ENCODE results near the gene SMOC1.

Gene SMOC1

DNA sequence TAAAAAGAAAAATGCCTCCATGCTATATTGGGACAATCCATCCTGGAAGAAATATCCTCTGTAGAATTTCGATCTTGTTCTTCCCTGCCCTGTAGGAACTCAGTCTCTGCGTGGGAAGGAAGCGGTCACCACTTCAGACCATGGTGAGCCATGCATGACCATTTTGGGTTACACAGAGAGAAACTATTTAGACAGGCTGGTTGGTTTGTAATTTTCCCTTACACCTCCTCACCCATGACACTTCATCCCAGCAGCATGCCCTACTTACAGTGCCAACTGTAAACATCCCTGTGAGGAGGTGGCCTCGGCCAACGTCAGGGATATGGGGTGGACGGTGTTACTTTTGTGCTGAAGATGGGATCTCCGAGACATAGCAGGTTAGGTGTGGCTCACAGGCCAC is 121.4 kb downstream of the SMOC1 start:
- DNase-seq (ENCODE audit: low spot score in 2 of 2) = no peak
- Mint-ChIP-seq H3K36me3 (ENCODE audit: insufficient read depth) (no peaks in the 10 kb centered on the region), H3K4me3 (no peak overlapping the region), H3K27me3 (peaks cover 37% of the 10 kb centered on the region), H3K4me1 (no peaks in the 10 kb centered on the region), H3K27ac (ENCODE audit: low read depth) (no peak overlapping the region), H3K9me3 (no peaks in the 10 kb centered on the region)
- ATAC-seq (replicated peaks; ENCODE audit: extremely low read depth, poor library complexity, severe bottlenecking) = no peak

- no peaks in the 10 kb centered on the region for H3K36me3 Mint-ChIP-seq (ENCODE audit: insufficient read depth)
- H3K4me1 Mint-ChIP-seq = no peaks in the 10 kb centered on the region
- DNase-seq (ENCODE audit: low spot score in 2 of 2) = no peak
- no peak overlapping the region for H3K4me3 Mint-ChIP-seq
- no peak overlapping the region for H3K27ac Mint-ChIP-seq (ENCODE audit: low read depth)
- peaks cover 37% of the 10 kb centered on the region for H3K27me3 Mint-ChIP-seq
- no peak for ATAC-seq (replicated peaks; ENCODE audit: extremely low read depth, poor library complexity, severe bottlenecking)
- no peaks in the 10 kb centered on the region for H3K9me3 Mint-ChIP-seq
Observed at GRCh38 chr14:70002589-70003346, 123.6 kb downstream of the SMOC1 start.

DNA sequence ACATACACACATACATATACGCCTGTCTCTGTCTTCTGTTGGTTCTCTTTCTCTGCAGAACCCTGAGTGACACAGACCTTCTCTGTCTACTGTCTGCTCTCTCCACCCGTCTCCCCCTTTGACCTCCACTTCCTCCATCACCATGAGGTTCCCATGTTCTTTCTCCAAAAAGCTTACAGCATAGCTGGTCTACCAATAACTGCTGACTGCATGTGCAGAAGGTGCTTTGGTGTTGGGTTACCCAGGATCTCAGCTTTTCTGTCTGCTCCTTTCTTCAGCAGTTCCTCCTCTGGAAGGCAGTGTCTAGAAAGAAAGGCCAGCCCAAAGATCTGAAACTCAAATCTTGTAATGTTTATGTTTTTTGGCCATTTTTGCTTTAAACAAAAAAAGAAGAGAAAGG is 125.6 kb downstream of the SMOC1 start:
- Mint-ChIP-seq H3K9me3 (no peaks in the 10 kb centered on the region), H3K4me3 (no peak overlapping the region), H3K27me3 (peaks cover 23% of the 10 kb centered on the region), H3K36me3 (ENCODE audit: insufficient read depth) (no peaks in the 10 kb centered on the region), H3K27ac (ENCODE audit: low read depth) (no peak overlapping the region), H3K4me1 (no peaks in the 10 kb centered on the region)
- ATAC-seq (replicated peaks; ENCODE audit: extremely low read depth, poor library complexity, severe bottlenecking) = no peak
- no peak for DNase-seq (ENCODE audit: low spot score in 2 of 2)

GRCh38 chr14:70005281-70005805 is 126.1 kb downstream of the SMOC1 start:
- H3K4me1 Mint-ChIP-seq = no peaks in the 10 kb centered on the region
- H3K36me3 Mint-ChIP-seq (ENCODE audit: insufficient read depth) = no peaks in the 10 kb centered on the region
- H3K4me3 Mint-ChIP-seq = no peak overlapping the region
- DNase-seq (ENCODE audit: low spot score in 2 of 2) = no peak
- no peak overlapping the region for H3K27ac Mint-ChIP-seq (ENCODE audit: low read depth)
- no peaks in the 10 kb centered on the region for H3K9me3 Mint-ChIP-seq
- no peak for ATAC-seq (replicated peaks; ENCODE audit: extremely low read depth, poor library complexity, severe bottlenecking)
- H3K27me3 Mint-ChIP-seq = peaks cover 23% of the 10 kb centered on the region

DNA sequence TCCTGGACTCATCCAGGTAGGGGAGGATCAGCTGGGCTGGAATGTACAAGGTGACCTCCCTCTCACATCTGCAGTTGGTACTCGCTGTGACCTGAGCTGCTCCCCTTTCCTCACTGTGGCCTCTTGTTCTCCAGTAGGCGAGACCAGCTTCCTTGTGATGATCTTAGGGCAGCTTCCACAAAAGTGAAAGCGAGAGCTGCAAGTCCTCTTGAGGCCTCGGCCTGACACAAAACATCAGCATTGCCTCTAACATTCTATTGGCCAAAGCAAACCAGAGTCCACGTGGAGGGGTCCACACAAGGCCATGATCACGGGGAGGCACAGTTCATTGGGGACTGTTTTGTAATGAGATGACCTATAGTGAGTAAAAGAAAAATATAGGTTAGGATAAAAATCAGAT is 127.5 kb downstream of the SMOC1 start:
- no peak for ATAC-seq (replicated peaks; ENCODE audit: extremely low read depth, poor library complexity, severe bottlenecking)
- Mint-ChIP-seq H3K27me3 (peaks cover 29% of the 10 kb centered on the region), H3K9me3 (no peaks in the 10 kb centered on the region)

GRCh38 chr14:70008284-70009262 is 129.4 kb downstream of the SMOC1 start:
- no peak for ATAC-seq (replicated peaks; ENCODE audit: extremely low read depth, poor library complexity, severe bottlenecking)
- no peaks in the 10 kb centered on the region for H3K9me3 Mint-ChIP-seq
- H3K4me1 Mint-ChIP-seq = no peaks in the 10 kb centered on the region

More for the DNA sequence above, 127.5 kb downstream of the SMOC1 start:
- no peaks in the 10 kb centered on the region for H3K36me3 Mint-ChIP-seq (ENCODE audit: insufficient read depth)
- no peak overlapping the region for H3K4me3 Mint-ChIP-seq
- H3K27ac Mint-ChIP-seq (ENCODE audit: low read depth) = no peak overlapping the region
- DNase-seq (ENCODE audit: low spot score in 2 of 2) = no peak
- no peaks in the 10 kb centered on the region for H3K4me1 Mint-ChIP-seq

DNA sequence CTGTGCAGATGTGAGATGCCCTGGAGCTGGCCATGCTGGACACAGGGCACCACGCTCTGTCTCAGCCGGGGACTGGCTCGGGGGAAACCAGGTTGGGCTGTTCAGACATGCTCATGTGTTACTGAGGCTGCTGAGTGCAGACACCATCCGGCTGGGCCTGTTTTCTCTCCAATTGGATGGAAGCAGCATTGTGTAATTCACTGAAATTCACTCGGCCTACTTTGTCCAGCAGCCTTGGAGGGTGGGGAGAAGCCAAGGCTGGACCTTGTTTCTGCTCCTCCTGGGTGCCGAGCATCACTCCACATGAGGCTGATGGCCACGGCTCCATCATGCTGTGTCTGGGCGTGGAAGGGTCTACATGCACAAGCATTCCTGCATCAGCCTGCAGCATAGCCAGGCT is 130.7 kb downstream of the SMOC1 start:
- no peak overlapping the region for H3K27ac Mint-ChIP-seq (ENCODE audit: low read depth)
- H3K36me3 Mint-ChIP-seq (ENCODE audit: insufficient read depth) = no peaks in the 10 kb centered on the region
- H3K27me3 Mint-ChIP-seq = peaks cover 36% of the 10 kb centered on the region
- no peaks in the 10 kb centered on the region for H3K4me1 Mint-ChIP-seq
- no peak overlapping the region for H3K4me3 Mint-ChIP-seq
- no peaks in the 10 kb centered on the region for H3K9me3 Mint-ChIP-seq
- ATAC-seq (replicated peaks; ENCODE audit: extremely low read depth, poor library complexity, severe bottlenecking) (no peak), DNase-seq (ENCODE audit: low spot score in 2 of 2) (no peak)

More at GRCh38 chr14:70008284-70009262, 129.4 kb downstream of the SMOC1 start:
- no peak for DNase-seq (ENCODE audit: low spot score in 2 of 2)
- H3K27me3 Mint-ChIP-seq = peaks cover 36% of the 10 kb centered on the region
- H3K4me3 Mint-ChIP-seq = no peak overlapping the region
- no peaks in the 10 kb centered on the region for H3K36me3 Mint-ChIP-seq (ENCODE audit: insufficient read depth)
- no peak overlapping the region for H3K27ac Mint-ChIP-seq (ENCODE audit: low read depth)

GRCh38 chr14:70011098-70011497 is 131.9 kb downstream of the SMOC1 start:
- H3K36me3 Mint-ChIP-seq (ENCODE audit: insufficient read depth) = no peaks in the 10 kb centered on the region
- DNase-seq (ENCODE audit: low spot score in 2 of 2) (no peak), ATAC-seq (replicated peaks; ENCODE audit: extremely low read depth, poor library complexity, severe bottlenecking) (no peak)
- no peaks in the 10 kb centered on the region for H3K9me3 Mint-ChIP-seq
- no peaks in the 10 kb centered on the region for H3K4me1 Mint-ChIP-seq
- peaks cover 44% of the 10 kb centered on the region for H3K27me3 Mint-ChIP-seq
- H3K27ac Mint-ChIP-seq (ENCODE audit: low read depth) = no peak overlapping the region
- no peak overlapping the region for H3K4me3 Mint-ChIP-seq

DNA sequence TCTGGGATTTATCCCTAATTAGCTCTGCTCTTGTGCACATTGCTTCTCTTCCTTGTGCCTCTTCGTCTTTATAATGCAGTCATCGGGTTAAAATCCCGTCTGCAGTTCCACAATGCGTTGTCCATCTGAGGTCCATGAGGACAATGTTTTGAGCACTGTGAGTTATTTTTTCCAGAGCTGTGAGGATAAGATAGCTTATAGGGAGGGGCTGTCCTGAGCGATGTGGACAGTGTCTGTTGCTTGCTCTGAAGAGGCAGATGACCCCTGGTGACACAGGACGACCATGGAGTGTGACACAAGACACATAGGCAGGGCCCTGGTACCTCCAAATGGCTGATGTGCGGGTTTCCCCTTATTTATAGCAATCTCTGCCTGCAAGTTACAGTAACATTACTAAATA is 132.5 kb downstream of the SMOC1 start:
- Mint-ChIP-seq H3K4me1 (no peaks in the 10 kb centered on the region), H3K36me3 (ENCODE audit: insufficient read depth) (no peaks in the 10 kb centered on the region), H3K9me3 (no peaks in the 10 kb centered on the region), H3K27me3 (peaks cover 44% of the 10 kb centered on the region), H3K4me3 (no peak overlapping the region), H3K27ac (ENCODE audit: low read depth) (no peak overlapping the region)
- ATAC-seq (replicated peaks; ENCODE audit: extremely low read depth, poor library complexity, severe bottlenecking) (no peak), DNase-seq (ENCODE audit: low spot score in 2 of 2) (no peak)

DNA sequence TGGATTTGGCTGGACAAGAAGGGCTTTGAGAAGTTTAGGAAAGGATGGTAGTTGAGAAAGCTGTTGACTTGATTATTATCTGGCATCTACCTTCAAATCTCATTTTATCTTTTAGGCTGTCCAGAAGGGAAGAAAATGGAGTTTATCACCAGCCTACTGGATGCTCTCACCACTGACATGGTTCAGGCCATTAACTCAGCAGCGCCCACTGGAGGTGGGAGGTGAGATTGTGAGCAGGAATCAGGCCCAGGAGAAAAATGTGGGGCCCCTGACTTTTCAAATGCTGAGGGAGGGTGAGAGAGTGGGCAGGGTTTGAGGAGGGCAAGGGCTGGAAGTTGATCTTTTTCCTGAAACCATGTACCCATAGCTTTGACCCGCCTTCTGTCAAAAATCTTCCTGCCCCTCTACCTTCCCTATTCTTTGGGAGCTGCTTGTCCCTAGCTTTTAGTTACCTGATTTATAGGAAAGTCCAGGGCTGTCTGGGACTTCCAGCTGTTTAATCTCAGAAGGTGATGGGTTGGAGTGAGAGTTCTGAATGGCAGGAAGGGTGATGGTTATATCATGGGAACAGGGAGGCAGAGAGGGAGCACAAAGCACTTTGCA is 134.2 kb downstream of the SMOC1 start:
- no peak for ATAC-seq (replicated peaks; ENCODE audit: extremely low read depth, poor library complexity, severe bottlenecking)
- Mint-ChIP-seq H3K27ac (ENCODE audit: low read depth) (no peak overlapping the region), H3K27me3 (peaks cover 54% of the 10 kb centered on the region)

GRCh38 chr14:70014406-70015095 is 135.3 kb downstream of the SMOC1 start:
- ATAC-seq (replicated peaks; ENCODE audit: extremely low read depth, poor library complexity, severe bottlenecking) = no peak
- H3K4me1 Mint-ChIP-seq = no peaks in the 10 kb centered on the region
- no peak overlapping the region for H3K4me3 Mint-ChIP-seq
- H3K36me3 Mint-ChIP-seq (ENCODE audit: insufficient read depth) = no peaks in the 10 kb centered on the region
- H3K27me3 Mint-ChIP-seq = peaks cover 54% of the 10 kb centered on the region
- no peaks in the 10 kb centered on the region for H3K9me3 Mint-ChIP-seq
- no peak for DNase-seq (ENCODE audit: low spot score in 2 of 2)
- no peak overlapping the region for H3K27ac Mint-ChIP-seq (ENCODE audit: low read depth)

More for the DNA sequence above, 134.2 kb downstream of the SMOC1 start:
- Mint-ChIP-seq H3K36me3 (ENCODE audit: insufficient read depth) (no peaks in the 10 kb centered on the region), H3K4me1 (no peaks in the 10 kb centered on the region), H3K4me3 (no peak overlapping the region), H3K9me3 (no peaks in the 10 kb centered on the region)
- no peak for DNase-seq (ENCODE audit: low spot score in 2 of 2)

GRCh38 chr14:70018230-70018629 is 139.0 kb downstream of the SMOC1 start:
- no peak overlapping the region for H3K4me3 Mint-ChIP-seq
- H3K9me3 Mint-ChIP-seq = no peaks in the 10 kb centered on the region
- ATAC-seq (replicated peaks; ENCODE audit: extremely low read depth, poor library complexity, severe bottlenecking) = no peak
- H3K4me1 Mint-ChIP-seq = peaks cover 4% of the 10 kb centered on the region
- no peak for DNase-seq (ENCODE audit: low spot score in 2 of 2)
- no peaks in the 10 kb centered on the region for H3K36me3 Mint-ChIP-seq (ENCODE audit: insufficient read depth)
- peaks cover 36% of the 10 kb centered on the region for H3K27me3 Mint-ChIP-seq
- no peak overlapping the region for H3K27ac Mint-ChIP-seq (ENCODE audit: low read depth)

Measured in central memory CD8-positive, alpha-beta T cell (primary cell).